HG03103 (cell line): ENCODE measurements around the gene ZNF514.
A peak's percentile ranks its signal among the peaks of the same experiment; 100 is the strongest.
"Not testable (repeated sequence)": the region's sequence is repeated elsewhere in the genome, so short reads cannot be mapped to it uniquely, and the experiment has no call there.

Experiments used
- ATAC-seq: cut with Tn5 transposase; IDR thresholded peaks from one replicate; pipeline ENCODE4 v1.9.1; 2021; ENCODE audit warnings: low read depth; ENCODE audit not compliant: unreplicated experiment

The ZNF514 gene

DNA sequence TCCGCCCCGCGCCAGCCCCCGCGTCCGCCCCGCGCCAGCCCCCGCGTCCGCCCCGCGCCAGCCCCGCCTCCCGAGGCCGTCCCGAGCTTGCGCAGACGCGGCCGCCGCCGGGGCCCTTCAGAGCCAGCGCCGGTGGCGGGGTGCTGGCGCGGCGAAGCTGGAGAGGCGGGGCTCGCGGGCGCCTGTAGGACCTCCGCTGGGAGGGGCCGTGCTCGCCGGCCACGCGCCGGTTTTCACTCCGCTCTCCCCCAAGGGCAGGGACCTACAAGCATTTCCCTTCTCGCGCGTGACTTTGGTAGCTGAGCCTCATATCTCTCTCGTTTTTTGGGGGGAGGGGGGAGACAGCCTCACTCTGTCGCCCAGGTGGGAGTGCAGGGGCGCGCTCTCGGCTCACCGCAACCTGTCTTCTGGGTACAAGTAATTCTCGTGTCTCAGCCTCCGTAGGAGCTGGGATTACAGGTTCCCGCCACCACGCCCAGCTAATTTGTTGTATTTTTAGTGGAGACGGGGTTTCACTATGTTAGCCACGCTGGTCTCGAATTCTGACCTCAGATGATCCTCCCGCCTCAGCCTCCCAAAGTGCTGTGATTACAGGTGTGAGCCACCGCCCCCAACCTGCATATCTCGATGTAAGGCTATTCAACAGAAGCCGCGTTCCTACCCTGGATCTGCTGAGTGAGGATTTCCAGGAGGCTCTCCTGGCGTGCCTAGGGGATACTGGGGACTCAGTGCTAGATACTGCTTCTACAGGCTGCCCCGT is at the start of gene ZNF514:
Gene ZNF514 (minus strand): TSS at position 159 of the 760 bp plus-strand sequence. CDS start 6,595 bp downstream, outside the sequence.
- ATAC-seq = peak; percentile 88

DNA sequence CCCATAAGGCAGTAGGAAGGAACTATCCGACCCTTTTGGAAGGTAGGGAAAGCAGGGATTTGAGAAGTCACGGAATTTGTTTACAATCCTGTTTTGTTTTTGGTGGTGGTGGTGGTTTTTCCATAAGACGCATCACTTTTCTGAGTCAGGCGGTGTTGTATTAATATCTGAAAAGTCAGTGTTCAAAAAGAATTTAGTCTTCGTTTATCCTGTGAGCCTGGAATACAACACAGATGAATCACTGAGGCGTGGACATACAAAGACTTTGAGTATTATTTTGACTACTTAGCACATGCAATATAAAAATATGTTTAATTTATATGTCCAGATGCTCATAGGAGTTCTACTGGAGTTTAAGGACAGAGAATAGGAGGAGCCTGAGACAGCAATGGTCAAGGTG is 48.5 kb upstream of the ZNF514 start:
- ATAC-seq = no peak

DNA sequence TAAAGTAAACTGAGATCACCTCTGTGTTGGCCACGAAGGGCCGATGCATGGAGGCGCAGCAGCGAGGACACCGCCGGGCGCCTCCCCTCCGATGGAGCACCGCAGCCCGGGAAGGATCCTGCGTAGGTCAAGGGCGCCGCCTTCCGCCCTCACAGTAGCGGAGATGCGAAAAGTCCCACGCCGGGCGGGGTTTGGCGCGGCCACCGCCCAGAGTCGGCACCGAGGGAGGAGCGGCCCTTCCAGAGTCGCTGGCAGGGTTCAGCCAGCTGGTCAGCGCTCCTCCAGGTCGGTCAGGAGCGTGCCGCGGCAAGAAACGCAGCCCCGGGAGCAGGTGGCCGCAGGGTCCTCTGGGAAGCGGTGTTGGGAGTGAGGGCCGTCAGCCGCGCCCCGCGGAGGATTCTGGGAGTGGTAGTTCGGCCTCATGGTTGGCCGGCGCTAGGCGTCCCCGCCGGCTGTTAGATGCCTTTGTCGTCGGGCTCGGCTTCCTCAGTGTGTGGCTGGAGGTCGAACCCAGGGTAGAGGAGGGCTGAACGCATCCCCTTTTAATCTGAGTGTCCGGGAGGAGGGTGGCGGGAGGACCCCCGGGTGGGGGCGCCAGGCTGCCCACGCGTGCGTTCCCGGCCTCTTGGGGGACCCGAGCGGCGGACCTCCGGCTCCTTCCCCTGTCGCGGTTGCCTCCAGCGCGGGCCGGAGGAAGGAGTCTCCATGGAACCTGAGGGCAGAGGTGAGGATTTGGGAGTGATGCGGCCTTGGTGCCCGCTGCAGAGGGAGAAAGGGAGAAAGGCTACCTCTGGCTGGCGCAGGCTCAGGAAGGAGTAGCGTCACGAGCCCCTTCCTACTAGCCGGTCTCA is 47.7 kb upstream of the ZNF514 start, which contains the start of gene ZNF892:
Gene ZNF892 (plus strand): TSS at position 411 of the 851 bp plus-strand sequence. CDS start 295 bp downstream, at position 706.
- ATAC-seq = peak; percentile 97

DNA sequence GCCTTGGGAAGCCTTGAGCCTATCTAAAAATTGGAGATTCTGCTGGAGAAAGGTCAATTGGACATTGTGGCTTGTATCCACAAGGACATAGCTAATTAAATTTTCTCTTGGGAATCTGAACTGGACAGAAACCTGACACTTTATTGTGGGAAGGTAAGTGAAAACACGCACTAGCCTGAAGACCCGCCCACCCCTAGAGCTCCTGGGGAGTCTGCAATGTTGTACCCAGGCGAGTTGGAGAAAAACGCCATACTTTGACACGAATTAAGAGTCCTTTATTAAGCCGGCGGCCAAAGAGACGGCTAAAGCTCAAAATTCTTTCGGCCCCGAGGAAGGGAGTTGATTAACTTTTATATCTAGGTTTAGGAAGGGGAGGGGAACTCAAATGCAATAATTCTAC is 46.4 kb upstream of the ZNF514 start:
- no peak for ATAC-seq

DNA sequence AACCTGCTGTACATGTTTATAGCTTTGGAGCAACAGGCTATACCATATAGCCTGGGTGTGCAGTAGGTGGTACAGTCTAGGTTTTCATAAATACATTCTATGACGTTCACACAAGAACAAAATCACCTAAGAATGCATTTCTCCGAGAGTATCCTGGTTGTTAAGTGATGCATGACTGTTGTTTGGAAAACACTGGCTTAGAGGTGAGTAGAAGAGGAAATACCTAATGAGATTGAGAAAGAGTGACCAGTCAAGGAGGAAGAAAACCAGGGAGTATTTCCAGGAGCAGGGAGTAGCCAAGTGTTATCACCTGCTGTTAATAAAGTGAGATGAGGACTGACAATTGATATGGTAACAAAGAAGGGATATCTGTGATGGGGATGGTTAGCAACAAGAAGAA is 44.7 kb upstream of the ZNF514 start:
- no peak for ATAC-seq

DNA sequence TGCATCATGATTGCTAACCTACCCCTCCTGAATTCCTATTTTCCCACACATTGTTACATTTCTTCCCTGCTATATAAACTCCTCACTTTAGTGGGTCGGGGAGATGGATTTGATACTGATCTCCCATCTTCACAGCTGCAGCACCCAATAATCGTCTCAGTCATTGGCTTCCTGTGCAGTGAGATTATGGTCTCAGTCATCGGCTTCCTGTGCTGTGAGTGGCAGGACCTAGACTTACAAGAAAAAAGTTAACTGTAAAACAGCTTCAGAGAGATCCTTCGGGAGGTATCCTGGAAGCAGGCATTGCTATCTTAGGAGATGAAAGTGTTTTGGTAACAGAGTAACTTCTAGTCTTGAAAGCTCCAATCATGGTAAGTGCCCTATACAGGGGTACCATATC is 44.3 kb upstream of the ZNF514 start:
- no peak for ATAC-seq

DNA sequence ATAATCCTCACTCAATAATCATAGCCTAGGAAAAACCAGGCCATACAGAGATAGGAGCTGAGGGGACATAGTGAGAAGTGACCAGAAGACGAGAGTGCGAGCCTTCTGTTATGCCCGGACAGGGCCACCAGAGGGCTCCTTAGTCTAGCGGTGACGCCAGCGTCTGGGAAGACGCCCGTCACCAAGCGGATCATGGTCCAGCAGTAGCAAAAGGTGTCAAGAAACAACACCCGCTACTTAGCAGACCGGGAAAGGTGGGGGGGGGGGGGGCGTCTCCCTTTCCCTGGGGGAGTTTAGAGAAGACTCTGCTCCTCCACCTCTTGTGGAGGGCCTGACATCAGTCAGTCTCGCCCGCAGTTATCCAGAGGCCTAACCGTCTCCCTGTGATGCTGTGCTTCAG is 33.3 kb upstream of the ZNF514 start:
- ATAC-seq = not testable (repeated sequence)

DNA sequence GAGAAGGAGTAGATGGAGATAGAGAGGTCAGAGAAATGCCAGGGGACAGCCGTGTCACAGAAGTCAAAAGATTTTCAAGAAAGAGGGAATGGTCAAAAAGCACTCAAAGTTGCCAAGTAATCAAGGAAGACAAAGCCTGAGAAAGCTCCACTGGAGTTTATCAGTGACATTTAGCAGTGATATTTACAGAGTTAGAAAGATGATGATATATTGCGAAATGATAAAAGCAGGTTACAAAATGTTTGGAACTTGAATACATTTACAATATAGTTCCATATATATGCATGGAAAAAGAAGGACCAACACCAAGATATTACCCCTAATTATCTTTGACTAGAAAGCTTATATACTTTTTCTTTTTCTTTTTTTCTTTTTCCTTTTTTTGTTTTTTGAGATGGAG is 26.3 kb upstream of the ZNF514 start:
- no peak for ATAC-seq

DNA sequence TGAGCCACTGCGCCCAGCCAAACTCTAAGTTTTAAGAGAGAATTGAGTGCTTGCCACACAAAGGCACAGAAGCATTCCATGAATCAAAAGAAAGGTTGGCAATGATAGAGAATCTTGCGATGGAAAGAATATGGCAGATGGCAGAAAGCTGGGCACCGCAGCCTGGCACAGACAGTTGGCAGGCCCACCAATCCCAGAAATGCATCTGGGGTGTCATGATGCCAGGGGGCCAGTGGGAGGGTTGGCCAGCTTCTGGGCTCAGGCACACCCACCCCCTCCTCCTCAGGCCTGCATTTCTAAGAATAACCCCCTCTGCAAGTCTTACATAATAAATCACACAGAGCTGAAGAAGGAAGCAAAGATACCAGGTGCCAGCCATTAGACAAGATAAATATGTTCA is 25.5 kb upstream of the ZNF514 start:
- ATAC-seq = no peak

DNA sequence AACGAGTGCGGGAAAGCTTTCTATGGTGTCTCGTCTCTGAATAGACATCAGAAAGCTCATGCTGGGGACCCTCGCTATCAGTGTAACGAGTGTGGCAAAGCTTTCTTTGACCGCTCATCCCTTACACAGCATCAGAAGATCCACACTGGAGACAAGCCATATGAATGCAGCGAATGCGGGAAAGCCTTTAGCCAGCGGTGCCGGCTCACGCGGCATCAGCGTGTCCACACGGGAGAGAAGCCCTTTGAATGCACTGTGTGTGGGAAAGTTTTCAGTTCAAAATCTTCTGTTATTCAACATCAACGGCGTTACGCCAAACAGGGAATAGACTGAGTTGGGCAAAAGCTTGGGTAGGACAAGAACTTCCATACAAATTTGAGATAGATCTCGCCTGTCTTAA is 22.1 kb upstream of the ZNF514 start:
- ATAC-seq = no peak

DNA sequence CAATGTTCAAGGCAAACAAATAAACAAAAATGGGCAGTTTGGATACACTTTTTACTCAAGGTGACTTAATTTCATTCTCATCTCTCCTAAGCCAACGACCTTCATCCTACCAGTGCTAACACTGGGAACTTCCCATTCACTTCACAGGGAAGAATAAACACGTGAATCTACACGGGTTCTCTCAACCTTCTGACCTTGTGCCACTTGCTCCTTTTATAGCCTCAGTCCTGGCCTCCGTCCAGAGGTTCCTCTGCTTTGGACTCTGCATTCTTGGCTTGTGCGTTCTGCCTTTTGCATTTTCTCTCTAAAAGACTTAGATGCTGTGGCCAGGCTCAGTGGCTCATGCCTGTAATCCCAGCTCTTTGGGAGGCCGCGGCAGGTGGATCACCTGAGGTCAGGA is 19.8 kb upstream of the ZNF514 start:
- no peak for ATAC-seq

DNA sequence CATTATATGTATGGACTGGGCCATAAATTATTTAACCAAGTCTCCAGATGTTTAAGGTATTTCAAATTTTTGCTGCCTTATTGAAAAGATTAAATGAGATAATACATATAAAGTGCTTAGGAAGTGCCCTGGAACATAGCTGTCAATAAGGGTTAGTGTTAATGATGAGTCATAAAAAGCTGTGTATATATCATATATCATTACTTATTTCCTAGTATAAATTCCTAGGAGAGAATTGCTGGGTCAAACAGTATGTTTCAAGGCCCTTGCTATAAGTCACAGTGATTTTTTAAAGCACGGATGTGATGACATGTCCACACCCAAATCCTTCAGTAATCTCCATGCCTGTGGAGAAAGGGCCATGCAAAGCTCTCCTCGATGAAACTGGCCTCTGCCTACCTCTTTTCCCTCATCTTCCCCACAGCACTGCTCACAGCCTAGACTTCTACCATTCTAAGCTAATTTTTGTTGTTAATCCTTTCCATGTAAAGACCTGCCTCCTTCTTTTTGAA is 14.4 kb upstream of the ZNF514 start:
- ATAC-seq = no peak

DNA sequence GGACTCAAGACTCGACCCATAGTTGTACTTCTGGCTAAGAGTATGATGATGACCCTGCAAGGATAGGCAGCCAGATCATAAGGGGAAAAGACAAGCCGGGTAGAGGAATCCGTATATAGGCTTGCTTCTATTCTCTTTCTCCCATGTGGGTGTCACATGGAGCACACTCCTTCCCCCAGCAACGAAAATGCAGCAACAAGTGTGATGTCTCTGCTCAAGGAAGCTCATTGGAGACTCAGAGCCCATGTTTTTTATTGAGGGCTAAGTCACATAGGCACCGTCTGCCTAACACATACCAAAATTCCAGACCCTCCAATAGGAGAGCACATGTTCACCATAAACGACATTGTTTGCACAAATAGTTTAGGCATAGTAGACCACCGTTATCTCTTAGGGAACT is 12.3 kb upstream of the ZNF514 start:
- no peak for ATAC-seq

DNA sequence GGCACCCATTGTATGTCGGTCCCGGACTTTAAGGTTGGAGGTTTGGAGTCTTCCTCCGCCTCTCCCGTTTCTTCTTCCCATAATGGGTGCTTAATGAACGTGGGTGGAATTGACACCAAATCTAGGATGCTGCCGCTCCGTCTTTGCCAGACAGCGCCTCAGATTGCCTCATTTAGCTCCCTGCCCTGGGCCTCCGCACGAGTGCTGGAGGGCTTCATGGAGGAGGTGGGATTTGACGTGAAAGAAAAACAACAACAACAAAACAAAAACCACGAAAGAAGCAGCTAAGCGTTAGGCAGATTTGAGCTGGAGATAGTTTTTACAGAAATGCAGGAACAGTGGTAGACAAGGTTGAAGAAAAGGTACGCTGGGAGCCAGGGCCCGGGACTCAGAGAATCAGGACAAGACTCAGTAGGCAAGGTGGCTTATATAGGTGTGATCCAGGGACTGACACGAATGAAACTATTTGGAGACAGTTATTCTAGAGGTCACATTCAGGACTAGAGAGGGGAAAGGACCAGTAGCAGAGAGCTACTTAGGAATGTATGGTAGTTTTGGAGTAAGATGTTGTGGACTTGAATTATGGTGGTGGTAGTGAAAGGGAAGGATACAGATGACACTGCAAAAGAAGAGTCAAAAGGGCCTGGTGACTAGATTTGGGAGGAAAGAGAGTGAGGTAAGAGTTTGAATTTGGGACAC is 6.6 kb upstream of the ZNF514 start:
- ATAC-seq = peak; percentile 1

DNA sequence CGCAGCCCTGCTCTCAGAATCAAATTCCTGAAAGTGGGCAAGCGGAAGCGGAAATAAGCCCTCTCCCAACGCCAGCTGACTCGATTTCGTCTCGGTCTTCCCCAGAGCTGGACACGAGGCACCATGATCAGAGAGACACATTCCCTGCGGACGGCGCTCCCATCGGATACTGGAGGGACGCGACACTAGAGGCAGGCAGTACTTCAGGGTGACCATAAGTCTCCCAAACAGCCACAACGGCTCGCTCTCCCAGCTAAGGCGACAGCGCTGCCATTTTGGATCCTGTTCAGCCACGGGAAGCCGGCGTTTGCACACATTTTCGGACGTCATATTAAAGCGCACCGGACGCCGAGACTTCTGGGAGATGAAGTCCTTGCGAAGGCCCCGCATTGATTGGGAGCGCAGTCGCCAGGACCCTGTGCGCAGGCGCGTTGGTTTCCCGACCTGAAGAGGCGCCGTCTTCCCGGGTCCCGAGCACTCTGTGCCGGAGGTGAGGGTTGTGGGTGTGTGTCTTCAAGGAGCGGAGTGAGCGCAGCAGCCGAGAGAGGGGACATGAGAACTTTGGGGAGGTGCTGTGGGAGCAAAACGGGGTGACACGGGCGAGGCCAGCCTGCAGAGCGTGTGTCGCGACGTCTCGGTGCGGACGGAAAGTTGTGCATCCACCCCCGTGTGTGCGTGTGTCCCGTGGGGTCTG is 5.9 kb upstream of the ZNF514 start, which contains the start of gene ZNF2:
Gene ZNF2 (plus strand): TSS at position 439 of the 694 bp plus-strand sequence. CDS start 10,418 bp downstream, outside the sequence.
- peak; percentile 93 for ATAC-seq

DNA sequence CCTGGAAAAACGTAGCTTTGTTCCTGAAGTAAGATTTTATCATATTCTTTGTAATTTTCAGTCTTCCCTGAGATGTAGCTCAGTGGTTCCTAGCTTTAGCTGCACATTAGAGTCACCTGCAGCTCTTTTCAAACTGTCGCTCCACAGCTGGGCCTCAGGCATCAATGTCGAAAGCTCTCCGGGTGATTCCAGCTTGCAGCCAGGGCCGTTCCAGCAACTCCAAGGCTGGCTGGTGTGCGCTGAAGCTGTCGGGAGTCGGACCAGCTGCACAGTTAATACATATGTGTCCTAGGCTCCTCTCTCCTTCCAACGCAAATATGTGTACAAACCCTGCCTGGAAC is 5.4 kb upstream of the ZNF514 start:
- peak; percentile 4 for ATAC-seq

DNA sequence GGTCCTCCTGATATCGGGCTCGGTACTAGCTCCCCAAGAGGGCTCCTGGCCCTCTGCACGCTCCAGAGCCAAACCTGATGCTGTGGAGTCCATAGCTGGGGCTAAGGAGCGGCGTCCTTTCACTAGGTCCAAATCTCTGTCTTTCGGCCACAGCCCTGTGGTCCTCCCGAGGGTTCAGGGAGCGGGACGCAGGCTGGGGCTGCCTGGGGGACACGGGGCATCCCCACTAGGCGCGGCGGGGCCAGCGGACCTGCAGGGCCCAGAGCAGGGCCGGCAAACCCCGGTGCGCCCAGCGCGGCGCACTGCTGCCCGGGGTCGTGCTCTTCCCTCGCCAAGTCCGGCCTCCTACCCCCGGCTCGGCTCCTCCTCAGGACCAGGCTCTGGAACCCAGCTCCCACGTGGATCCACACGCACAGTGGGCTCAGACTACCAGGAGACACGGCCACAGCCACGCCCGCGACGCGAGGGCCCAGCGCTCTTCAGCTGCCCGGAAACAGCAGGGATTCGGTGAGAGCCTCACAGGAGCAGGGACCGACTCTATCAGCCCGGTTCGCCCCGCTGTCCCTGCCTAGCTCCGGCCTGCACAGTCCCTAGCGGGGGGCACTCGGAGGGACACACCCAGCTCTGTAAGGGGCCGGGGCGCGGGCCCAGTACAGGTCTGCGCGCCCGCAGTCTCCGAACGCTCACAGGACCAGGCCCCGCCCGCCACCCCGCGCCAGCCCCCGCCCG is 593 bp downstream of the ZNF514 start:
- ATAC-seq = peak; percentile 36

DNA sequence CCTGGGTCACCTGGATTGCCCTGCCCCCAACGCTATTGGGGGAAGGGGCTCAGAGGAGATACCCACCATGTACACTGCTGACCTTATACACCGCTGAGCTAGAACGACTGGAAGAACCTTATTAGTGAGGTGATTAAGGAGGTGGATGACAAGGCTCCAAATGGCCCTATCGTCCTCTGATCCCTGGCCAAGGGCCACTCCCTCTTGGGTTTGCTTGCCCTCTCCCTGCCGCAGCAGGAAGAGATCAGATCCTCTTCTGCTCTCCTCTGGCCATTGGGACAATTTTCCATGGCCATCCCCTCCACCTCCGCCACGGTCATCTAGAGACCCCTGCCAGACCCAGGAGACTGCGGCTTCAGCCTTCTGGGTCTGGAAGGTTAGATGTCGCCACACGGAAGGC is 1.2 kb downstream of the ZNF514 start:
- ATAC-seq = no peak

DNA sequence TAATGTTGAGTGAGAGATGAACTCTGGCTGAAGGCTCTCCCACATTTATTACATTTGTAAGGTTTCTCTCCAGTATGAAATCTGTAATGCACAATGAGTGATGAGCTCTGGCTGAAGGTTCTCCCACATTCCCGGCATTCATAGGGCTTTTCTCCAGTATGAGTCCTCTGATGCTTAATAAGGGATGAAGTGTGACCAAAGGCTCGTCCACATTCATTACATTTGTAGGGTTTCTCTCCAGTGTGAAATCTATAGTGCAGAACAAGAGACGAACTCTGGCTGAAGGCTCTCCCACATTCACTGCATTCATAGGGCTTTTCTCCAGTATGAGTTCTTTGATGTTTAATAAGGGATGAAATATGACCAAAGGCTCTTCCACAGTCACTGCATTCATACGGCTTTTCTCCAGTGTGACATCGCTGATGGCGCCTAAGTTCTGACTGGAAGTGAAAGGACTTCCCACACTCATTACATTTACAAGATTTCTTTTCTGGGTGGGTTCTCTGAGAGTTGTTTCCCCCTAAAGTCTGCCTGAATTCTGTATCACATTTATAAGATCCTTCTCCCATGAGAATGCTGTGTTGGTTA is 10.2 kb downstream of the ZNF514 start:
- no peak for ATAC-seq
